ENCODE data around the gene GHR. TPM values are rescaled to one million over a fixed set of nuclear protein-coding genes. Genes with fewer than 3 reads are reported as not detected.

GHR gene
- total RNA-seq, 1 donor from 2014 or later, result 2.3 TPM

DNA sequence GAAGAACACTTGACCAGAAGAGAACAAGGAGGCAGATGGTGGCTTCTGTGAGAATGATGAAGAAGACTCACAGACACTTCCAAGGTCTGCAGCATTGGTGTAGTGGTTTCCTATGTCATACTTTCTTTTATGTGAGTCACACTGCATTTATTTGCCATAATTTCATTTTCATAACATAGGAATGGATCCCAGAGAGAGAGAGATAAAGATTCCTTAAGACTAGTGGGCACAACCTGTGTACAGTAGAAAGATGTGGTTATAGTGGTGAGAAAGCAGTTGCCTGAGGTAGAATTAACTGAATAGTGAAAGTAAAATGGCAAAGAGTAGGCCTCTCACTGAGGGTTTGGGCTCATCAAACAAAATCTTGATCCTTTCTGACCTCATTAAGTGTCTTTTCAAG, 325.8 kb downstream of the GHR start:
- H3K4me1 ChIP-seq (ENCODE audit: insufficient read depth, low read length), result no peaks in the 10 kb centered on the region
- H3K27me3 ChIP-seq (ENCODE audit: insufficient read depth, low read length), result peaks cover 2% of the 10 kb centered on the region
- no peak overlapping the region for H3K4me2 ChIP-seq (ENCODE audit: low read length)
- FAIRE-seq, result no peak
- H4K20me1 ChIP-seq (ENCODE audit: insufficient read depth, low read length), result no peaks in the 10 kb centered on the region
- Mint-ChIP-seq H3K4me3 (ENCODE audit: unreplicated experiment) (no peak overlapping the region), H3K4me1 (ENCODE audit: low read depth, unreplicated experiment) (no peaks in the 10 kb centered on the region), H3K27ac (ENCODE audit: unreplicated experiment) (no peak overlapping the region), H3K36me3 (ENCODE audit: low read depth, unreplicated experiment) (no peaks in the 10 kb centered on the region), H3K27me3 (ENCODE audit: low read depth, unreplicated experiment) (peaks cover 6% of the 10 kb centered on the region), H3K9me3 (ENCODE audit: unreplicated experiment) (no peaks in the 10 kb centered on the region)
- no peak overlapping the region for H3K9ac ChIP-seq (ENCODE audit: low read length)
- DNase-seq (ENCODE audit: low read depth), result no peak
- no peaks in the 10 kb centered on the region for H3K79me2 ChIP-seq (ENCODE audit: insufficient read depth, low read length)
- H3K4me3 ChIP-seq (ENCODE audit: insufficient read depth, low read depth, low read length), result no peak overlapping the region
- no peaks in the 10 kb centered on the region for H3K36me3 ChIP-seq (ENCODE audit: insufficient read depth, low read length)
- no peak overlapping the region for H3K27ac ChIP-seq (ENCODE audit: low read depth, low read length)
- H2AFZ ChIP-seq (ENCODE audit: low read depth, low read length), result no peak overlapping the region
- no peaks in the 10 kb centered on the region for H3K9me3 ChIP-seq (ENCODE audit: insufficient read depth, low read depth, low read length)
- no peak for TF ChIP-seq EZH2 (IDR thresholded peaks at IDR 0.05; ENCODE audit: insufficient read depth, low read length)
- TF ChIP-seq, protein P1, sequence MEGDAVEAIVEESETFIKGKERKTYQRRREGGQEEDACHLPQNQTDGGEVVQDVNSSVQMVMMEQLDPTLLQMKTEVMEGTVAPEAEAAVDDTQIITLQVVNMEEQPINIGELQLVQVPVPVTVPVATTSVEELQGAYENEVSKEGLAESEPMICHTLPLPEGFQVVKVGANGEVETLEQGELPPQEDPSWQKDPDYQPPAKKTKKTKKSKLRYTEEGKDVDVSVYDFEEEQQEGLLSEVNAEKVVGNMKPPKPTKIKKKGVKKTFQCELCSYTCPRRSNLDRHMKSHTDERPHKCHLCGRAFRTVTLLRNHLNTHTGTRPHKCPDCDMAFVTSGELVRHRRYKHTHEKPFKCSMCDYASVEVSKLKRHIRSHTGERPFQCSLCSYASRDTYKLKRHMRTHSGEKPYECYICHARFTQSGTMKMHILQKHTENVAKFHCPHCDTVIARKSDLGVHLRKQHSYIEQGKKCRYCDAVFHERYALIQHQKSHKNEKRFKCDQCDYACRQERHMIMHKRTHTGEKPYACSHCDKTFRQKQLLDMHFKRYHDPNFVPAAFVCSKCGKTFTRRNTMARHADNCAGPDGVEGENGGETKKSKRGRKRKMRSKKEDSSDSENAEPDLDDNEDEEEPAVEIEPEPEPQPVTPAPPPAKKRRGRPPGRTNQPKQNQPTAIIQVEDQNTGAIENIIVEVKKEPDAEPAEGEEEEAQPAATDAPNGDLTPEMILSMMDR (IDR thresholded peaks at IDR 0.05; ENCODE audit: insufficient read depth, low read depth, low read length), result no peak

DNA sequence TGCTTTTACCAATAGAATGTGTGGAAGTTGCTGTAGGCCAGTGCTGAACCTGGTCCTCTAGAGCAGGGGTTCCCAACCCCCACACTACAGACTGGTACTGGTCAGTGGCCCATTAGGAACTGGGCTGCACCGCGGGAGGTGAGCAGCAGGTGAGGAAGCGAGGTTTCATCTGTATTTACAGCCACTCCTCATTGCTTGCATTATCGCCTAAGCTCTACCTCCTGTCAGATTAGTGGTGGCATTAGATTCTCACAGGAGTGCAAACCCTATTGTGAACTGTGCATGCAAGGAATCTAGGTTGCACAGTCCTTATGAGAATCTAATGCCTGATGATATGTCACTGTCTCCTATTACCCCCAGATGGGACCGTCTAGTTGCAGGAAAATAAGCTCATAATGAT, 327.3 kb downstream of the GHR start:
- no peaks in the 10 kb centered on the region for H3K4me1 Mint-ChIP-seq (ENCODE audit: low read depth, unreplicated experiment)
- H3K9ac ChIP-seq (ENCODE audit: low read length), result no peak overlapping the region
- no peaks in the 10 kb centered on the region for H3K9me3 ChIP-seq (ENCODE audit: insufficient read depth, low read depth, low read length)
- no peaks in the 10 kb centered on the region for H3K9me3 Mint-ChIP-seq (ENCODE audit: unreplicated experiment)
- H2AFZ ChIP-seq (ENCODE audit: low read depth, low read length), result no peak overlapping the region
- no peaks in the 10 kb centered on the region for H3K36me3 Mint-ChIP-seq (ENCODE audit: low read depth, unreplicated experiment)
- no peaks in the 10 kb centered on the region for H3K79me2 ChIP-seq (ENCODE audit: insufficient read depth, low read length)
- H4K20me1 ChIP-seq (ENCODE audit: insufficient read depth, low read length), result no peaks in the 10 kb centered on the region
- TF ChIP-seq, protein P1 (IDR thresholded peaks at IDR 0.05; ENCODE audit: insufficient read depth, low read depth, low read length), result no peak
- no peak for TF ChIP-seq EZH2 (IDR thresholded peaks at IDR 0.05; ENCODE audit: insufficient read depth, low read length)
- H3K4me2 ChIP-seq (ENCODE audit: low read length), result no peak overlapping the region
- H3K4me1 ChIP-seq (ENCODE audit: insufficient read depth, low read length), result no peaks in the 10 kb centered on the region
- H3K36me3 ChIP-seq (ENCODE audit: insufficient read depth, low read length), result no peaks in the 10 kb centered on the region
- peaks cover 2% of the 10 kb centered on the region for H3K27me3 ChIP-seq (ENCODE audit: insufficient read depth, low read length)
- H3K27me3 Mint-ChIP-seq (ENCODE audit: low read depth, unreplicated experiment), result peaks cover 3% of the 10 kb centered on the region
- DNase-seq (ENCODE audit: low read depth) (no peak), FAIRE-seq (no peak)
- no peak overlapping the region for H3K27ac Mint-ChIP-seq (ENCODE audit: unreplicated experiment)
- H3K4me3 Mint-ChIP-seq (ENCODE audit: unreplicated experiment), result no peak overlapping the region
- no peak overlapping the region for H3K4me3 ChIP-seq (ENCODE audit: insufficient read depth, low read depth, low read length)
- no peak overlapping the region for H3K27ac ChIP-seq (ENCODE audit: low read depth, low read length)

DNA sequence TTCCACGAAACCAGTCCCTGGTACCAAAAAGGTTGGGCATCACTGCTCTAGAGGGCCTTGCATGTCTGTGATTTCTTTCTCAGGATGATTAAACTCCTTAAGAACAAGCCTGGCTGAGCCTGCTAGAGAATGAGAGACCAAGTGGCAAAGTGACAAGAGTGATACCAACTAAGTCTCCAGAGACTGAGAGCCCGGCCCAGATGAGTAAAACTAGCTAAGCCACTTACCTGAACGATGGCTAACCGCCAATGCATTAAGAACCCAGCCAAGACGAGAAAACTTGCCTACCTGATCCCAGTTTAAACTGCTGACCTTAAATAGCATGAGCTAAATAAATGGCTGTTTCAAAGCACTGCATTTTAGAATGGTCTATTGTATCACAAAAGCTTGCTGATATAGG, 327.8 kb downstream of the GHR start:
- Histone ChIP-seq H3K27ac (ENCODE audit: low read depth, low read length) (no peak overlapping the region), H4K20me1 (ENCODE audit: insufficient read depth, low read length) (no peaks in the 10 kb centered on the region), H3K4me2 (ENCODE audit: low read length) (no peak overlapping the region), H3K79me2 (ENCODE audit: insufficient read depth, low read length) (no peaks in the 10 kb centered on the region), H3K27me3 (ENCODE audit: insufficient read depth, low read length) (peaks cover 2% of the 10 kb centered on the region), H3K9ac (ENCODE audit: low read length) (no peak overlapping the region), H3K4me3 (ENCODE audit: insufficient read depth, low read depth, low read length) (no peak overlapping the region), H3K9me3 (ENCODE audit: insufficient read depth, low read depth, low read length) (no peaks in the 10 kb centered on the region), H3K36me3 (ENCODE audit: insufficient read depth, low read length) (no peaks in the 10 kb centered on the region), H2AFZ (ENCODE audit: low read depth, low read length) (no peak overlapping the region), H3K4me1 (ENCODE audit: insufficient read depth, low read length) (no peaks in the 10 kb centered on the region)
- DNase-seq (ENCODE audit: low read depth), result no peak
- H3K36me3 Mint-ChIP-seq (ENCODE audit: low read depth, unreplicated experiment), result no peaks in the 10 kb centered on the region
- peaks cover 3% of the 10 kb centered on the region for H3K27me3 Mint-ChIP-seq (ENCODE audit: low read depth, unreplicated experiment)
- H3K4me1 Mint-ChIP-seq (ENCODE audit: low read depth, unreplicated experiment), result no peaks in the 10 kb centered on the region
- TF ChIP-seq, protein P1 (IDR thresholded peaks at IDR 0.05; ENCODE audit: insufficient read depth, low read depth, low read length), result no peak
- TF ChIP-seq EZH2 (IDR thresholded peaks at IDR 0.05; ENCODE audit: insufficient read depth, low read length), result no peak
- H3K27ac Mint-ChIP-seq (ENCODE audit: unreplicated experiment), result no peak overlapping the region
- H3K4me3 Mint-ChIP-seq (ENCODE audit: unreplicated experiment), result no peak overlapping the region
- H3K9me3 Mint-ChIP-seq (ENCODE audit: unreplicated experiment), result no peaks in the 10 kb centered on the region
- FAIRE-seq, result no peak
